Activated CD8-positive, alpha-beta memory T cell treated with anti-CD3 and anti-CD28 coated beads, Interleukin-2, amount 50 U/mL, for 1 hour (primary cell): ENCODE measurements around the gene NCOR2.
"Not testable (repeated sequence)": the region's sequence is repeated elsewhere in the genome, so short reads cannot be mapped to it uniquely, and the experiment has no call there.

Experiments used
- DNase-seq: peaks from one replicate; pipeline ENCODE4 v3.0.0-alpha.2; 2020; ENCODE audit errors: extremely low read depth

The NCOR2 gene

DNA sequence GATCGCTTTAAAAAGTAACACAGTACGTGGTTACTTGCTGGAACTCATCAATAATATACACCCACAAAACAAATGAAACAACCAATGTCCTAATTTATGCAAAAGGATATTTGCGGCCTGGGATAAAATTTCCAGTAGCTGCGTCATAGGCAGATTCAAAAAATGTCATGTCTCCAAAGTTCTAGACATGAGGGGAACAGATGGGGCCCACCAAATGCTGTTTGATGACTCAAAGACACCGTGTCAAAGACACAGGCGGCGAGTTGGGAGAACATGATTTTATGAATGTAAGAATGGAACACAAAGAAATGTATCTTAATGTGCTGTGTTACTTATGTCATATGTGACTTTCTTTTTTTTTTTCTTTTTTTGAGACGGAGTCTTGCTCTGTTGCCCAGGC lies 34.3 kb upstream of the NCOR2 start:
- no peak for DNase-seq

- no peak for DNase-seq
Observed at GRCh38 chr12:124599074-124599999, 31.9 kb upstream of the NCOR2 start.

DNA sequence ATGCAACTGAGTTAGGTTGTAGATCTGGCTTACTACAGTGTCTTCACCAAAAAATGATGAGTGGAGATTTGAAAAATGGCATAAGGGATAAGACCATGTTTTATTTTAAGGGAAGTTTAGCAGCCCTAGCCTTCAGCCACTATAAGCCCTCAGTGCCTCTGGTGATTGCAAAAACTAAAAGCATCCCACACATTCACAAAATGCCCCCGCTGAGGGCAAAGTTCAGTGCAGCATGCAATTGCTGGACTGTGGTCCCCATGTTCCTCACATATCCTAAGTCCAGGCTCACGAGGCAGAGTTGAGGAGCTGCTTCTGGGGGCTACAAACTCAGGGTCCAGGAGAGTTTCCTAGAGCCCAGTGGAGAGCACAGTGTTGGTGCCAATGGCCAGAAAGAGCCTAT lies 29.6 kb upstream of the NCOR2 start:
- no peak for DNase-seq

DNA sequence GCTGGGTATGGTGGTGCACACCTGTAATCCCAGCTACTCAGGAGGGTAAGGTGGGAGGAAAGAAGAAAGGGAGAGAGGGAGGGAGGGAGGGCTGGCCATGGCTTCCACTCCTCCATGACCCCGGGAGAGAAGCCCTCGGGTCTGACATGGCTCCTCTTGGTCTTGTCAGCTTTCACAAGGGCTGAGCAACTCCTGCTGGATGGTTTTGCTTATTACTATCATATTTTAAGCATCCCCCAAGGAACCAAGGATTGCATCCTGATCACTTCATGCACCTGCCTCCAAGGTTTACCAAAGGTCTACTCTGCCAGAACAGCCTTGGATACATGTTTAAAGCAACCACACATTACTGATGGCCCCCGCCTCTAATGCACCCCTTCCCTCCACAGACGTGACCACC lies 28.0 kb upstream of the NCOR2 start:
- no peak for DNase-seq

DNA sequence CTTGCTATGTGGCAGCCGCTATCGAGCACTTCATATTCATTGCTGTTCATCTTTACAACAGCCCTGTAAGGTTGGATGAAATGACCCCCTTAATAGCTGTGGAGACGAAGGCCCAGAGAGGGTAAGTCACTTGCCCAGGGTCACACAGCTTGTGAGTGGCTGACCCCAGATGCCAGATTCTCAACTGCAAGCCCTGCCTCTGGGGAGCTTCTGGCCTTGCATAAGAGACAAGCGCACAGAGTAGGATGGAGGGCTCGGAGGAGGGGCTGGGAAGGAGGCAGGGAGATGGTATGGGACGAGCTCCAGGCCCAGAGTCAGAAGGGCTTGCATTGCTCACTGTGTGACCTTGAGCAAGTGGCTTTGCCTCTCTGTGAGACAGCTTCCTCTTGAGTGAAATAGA lies 27.4 kb upstream of the NCOR2 start:
- no peak for DNase-seq

GRCh38 chr12:124593851-124594401 lies 26.5 kb upstream of the NCOR2 start:
- no peak for DNase-seq

DNA sequence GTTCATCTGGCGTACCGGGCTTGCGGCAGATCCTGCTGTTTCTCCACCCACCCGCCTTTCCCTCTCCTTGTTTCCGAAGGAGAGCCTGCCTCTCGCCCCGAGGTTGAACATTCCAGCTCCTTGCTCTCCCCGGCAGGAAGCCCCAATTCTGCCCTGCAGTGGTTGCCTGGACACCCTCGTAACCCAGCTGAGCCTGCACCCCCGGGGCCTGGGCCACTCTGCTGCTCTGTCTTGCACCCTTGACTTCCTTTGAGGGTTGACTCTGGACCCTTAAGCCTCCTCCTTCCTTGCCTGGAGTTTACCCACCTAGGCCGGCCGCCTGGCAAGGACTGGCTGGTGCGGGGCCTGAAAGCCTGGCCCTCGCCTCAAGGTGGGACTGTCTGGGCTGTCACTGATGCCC lies 25.8 kb upstream of the NCOR2 start:
- no peak for DNase-seq

DNA sequence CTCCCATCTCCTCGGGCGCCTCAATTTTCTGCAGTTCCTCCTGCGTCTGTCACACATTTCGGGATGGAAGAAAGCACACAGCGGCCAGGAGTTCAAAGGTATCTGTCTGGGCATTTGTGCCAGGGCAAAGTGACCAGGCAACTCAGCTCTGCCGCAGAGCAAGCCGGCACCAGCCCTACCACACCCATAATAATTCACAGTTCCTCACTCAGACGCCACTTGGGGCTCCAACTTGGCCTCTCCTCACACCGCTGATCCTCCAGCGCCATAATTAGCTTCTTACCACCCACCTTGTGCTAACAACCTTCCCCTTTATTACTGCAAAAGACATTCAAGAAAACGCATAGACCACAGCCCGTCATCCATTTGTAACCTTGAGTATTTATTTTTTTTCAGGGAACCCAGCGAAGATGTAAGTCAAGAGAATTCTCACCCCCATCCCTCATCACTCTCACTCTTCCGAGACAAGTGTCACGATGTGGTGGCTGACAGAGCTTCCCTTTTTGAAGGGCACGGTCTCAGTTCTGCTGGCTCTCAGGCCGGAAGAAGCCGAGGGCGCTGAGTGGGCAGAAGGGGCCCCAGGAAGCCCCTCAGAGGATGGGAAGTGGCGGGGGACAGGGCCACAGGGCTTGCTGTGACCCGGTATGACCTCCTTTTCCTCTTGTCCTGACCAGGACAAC lies 25.2 kb upstream of the NCOR2 start:
- DNase-seq: no peak

DNA sequence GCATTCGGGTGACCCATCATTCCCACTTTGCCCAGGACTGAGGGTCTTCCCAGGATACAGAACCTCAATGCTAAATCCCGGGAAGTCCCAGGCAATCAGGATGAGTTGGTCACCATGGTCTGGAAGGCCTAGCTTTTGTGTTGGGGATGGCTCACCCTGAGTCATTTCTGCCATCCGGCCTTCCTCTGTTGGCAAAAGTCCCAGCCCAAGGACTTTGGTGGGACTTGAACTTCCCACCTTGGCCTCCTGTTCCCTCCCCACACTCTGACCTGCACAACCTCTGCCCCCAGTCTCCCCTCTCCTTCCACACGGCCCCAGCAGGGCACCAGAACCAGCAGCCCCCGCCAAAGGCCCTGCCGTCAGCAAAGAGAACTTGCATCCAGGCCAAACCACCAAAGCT lies 24.6 kb upstream of the NCOR2 start:
- DNase-seq: no peak

- DNase-seq: no peak
Observed at GRCh38 chr12:124590447-124590846, 23.0 kb upstream of the NCOR2 start.

GRCh38 chr12:124588751-124589267 lies 21.4 kb upstream of the NCOR2 start:
- no peak for DNase-seq

DNA sequence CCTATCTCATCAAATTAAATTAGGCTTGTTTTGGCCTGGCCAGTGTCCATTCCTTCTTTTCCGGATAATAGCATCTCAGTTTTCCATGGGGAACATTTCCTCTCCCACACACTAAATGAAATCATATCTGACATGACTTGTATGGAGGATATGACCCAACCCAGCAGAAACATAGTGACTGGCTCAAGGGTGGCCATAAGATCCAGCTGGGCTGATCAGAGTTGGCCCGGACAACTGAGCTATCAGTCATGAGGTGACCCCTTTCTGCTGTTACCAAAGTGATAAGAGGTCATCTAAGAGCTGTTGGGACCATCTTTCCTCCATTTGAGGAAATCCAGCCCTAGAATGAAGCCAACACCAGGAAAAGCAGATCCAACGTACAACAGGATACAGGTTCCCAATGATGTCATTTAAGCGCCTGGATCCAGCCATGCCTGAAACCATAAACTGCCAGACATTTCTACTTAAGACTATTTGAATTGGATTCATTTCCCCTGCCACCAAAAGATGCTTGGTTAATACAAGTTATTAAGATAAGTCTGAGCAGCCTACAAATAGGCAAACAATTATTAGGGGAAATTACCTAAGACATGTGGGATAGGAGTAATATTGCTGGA lies 20.7 kb upstream of the NCOR2 start:
- no peak for DNase-seq

DNA sequence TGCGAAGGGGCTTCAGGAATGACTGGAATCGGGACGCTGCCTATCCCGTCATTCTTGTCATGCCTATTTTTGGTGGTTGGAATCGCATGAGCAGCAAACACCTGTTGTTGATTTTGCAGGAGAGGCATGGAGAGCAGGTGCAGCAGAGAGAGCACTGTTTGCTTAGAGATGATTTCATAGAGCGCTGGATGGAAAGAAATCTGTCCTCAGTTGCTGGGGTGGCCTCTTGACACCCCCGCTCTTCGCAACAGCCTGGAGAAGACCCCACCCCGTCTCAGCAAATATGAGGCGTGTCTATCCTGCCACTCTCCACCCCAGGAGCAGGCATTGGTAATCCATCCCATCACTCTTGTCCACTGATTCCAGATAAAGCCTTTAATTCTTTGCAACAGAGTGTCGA lies 19.3 kb upstream of the NCOR2 start:
- no peak for DNase-seq

DNA sequence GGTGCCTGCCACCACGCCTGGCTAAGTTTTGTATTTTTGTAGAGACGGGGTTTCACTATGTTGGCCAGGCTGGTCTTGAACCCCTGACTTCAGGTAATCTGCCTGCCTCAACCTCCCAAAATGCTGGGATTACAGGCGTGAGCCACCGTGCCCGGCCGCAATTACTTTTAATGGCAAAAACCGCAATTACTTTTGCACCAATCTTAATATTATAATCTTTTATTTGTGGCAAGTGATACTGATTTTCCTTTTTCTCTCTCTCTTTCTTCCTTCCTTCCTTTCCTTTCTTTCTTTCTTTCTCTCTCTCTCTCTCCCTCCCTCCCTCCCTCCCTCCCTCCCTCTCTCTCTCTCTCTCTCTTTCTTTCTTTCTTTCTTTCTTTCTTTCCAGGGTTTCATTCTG lies 17.1 kb upstream of the NCOR2 start:
- DNase-seq: not testable (repeated sequence)

GRCh38 chr12:124583854-124584253 lies 16.4 kb upstream of the NCOR2 start:
- DNase-seq: no peak

- no peak for DNase-seq
Observed at GRCh38 chr12:124582108-124582424, 14.7 kb upstream of the NCOR2 start.

DNA sequence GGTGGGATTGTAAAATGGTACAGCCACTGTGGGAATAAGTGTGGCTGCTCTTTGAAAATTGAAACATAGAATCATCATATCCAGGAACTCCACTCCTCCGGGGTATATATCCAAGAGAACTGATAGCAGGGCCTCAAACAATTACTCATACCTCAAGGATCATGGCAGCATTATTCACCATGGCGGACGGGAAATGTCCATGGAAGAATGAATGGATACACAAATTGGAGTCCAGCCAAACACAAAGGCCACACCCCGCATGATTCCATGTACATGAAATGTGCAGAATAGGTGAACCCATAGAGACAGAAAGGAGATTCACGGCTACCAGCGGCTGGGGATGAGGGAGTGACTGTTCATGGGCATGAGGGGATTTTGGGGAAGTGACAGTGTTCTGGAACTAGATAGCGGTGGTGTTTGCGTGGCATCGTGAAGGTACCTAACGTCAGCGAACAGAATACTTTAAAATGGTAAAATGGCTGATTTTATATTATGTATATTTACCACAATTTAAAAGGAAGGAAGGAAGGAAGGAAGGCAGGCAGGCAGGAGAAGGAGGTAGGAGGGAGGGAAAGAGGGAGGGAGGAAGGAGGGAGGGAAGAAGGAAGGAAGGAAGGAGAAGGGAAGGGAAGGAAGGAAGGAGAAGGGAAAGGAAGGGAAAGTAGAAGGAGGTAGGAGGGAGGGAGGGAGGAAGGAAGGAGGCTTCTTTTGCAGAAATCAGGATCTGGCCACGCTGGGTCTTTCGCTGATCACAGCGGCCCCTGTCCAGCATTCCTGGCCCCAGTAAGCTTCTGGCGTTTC lies 14.1 kb upstream of the NCOR2 start:
- no peak for DNase-seq

DNA sequence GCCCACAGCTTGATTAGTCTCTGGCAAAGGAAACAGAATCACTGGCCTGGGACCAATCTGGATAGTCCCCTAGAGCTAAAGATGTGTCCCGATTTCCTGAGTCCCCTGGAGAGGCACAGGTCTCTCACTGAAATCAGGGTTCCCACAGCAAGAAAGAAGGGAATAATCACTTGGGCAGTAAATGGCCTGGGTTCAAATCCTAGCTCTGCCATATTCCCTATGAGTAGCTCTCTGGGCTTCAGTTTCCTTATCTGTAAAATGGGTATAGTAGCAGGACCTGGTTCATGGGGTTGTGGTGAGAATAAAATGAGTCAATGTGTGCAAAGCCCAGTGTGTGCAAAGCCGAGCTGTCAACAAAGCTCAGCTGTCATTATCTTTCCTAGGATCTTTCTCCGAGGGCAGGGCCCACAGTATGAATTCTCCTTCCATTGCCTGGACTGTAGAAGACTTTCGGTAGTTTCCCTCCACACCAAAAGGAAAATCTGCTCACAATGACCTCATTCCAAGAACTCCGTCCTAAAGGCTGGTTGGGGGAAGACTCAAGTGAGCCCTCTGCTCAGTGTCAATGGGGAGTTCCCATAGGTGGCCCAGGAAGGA lies 12.6 kb upstream of the NCOR2 start:
- no peak for DNase-seq

- DNase-seq: no peak
Observed at GRCh38 chr12:124578854-124579253, 11.4 kb upstream of the NCOR2 start.

GRCh38 chr12:124578445-124578844 lies 11.0 kb upstream of the NCOR2 start:
- no peak for DNase-seq

DNA sequence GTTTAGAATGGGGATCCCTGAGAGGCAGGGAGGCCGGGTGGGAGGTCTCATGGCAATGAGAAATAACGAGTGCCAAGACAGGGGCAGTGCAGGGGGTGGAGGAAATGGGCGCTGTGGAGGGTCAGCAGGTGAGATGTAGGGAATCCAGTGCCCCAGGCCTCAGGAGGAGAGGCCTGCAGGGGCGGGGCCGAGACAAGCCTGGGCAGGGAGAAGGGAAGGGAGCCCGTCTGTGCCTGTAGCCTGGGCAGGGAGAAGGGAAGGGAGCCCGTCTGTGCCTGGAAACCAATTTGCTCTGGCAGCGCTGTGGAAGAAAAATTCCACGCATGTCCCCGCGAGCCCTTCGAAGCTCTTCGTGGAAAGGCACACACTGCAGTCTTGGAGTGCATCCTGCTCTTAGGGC lies 10.6 kb upstream of the NCOR2 start:
- no peak for DNase-seq
